Activated naive CD8-positive, alpha-beta T cell (primary cell): ENCODE measurements around the gene MRTFA.
"Not testable (repeated sequence)": the region's sequence is repeated elsewhere in the genome, so short reads cannot be mapped to it uniquely, and the experiment has no call there.

Source experiments
- H3K27ac Mint-ChIP-seq: one replicate; pipeline ENCODE4 v1.8.0; 2021; ENCODE audit warnings: mixed read lengths
- H3K27me3 Mint-ChIP-seq: one replicate; pipeline ENCODE4 v1.8.0; 2021; ENCODE audit warnings: mixed read lengths
- H3K36me3 Mint-ChIP-seq: one replicate; pipeline ENCODE4 v1.8.0; 2021; ENCODE audit warnings: mixed read lengths
- H3K4me1 Mint-ChIP-seq: one replicate; pipeline ENCODE4 v1.8.0; 2021; ENCODE audit warnings: low read depth, mixed read lengths
- H3K4me3 Mint-ChIP-seq: one replicate; pipeline ENCODE4 v1.8.0; 2021; ENCODE audit warnings: mild to moderate bottlenecking, mixed read lengths
- H3K9me3 Mint-ChIP-seq: one replicate; pipeline ENCODE4 v1.8.0; 2021; ENCODE audit warnings: low read depth, mixed read lengths

Gene MRTFA

DNA sequence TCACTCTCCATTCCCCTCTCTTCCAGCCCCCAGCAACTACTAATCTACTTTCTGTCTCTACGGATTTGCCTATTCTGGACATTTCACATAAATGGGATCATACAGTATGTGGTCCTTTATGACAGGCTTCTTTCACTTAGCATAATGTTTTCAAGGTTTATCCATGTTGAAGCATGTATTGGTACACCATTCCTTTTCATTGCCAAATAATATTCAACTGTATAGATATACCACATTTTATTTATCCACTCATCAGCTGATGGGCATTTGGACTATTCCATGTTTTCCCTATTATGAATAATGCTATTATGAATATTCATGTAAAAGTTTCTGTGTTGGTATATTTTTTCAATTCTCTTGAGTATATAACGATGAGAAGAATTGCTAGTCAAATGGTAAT lies 54.5 kb downstream of the MRTFA start:
- Mint-ChIP-seq H3K4me1 (peaks cover 34% of the 10 kb centered on the region), H3K27me3 (no peaks in the 10 kb centered on the region), H3K9me3 (no peaks in the 10 kb centered on the region), H3K36me3 (peaks cover 15% of the 10 kb centered on the region), H3K4me3 (no peak overlapping the region), H3K27ac (no peak overlapping the region)

- Mint-ChIP-seq H3K4me1 (peaks cover 27% of the 10 kb centered on the region), H3K27me3 (no peaks in the 10 kb centered on the region), H3K27ac (no peak overlapping the region), H3K36me3 (peaks cover 15% of the 10 kb centered on the region), H3K4me3 (no peak overlapping the region), H3K9me3 (no peaks in the 10 kb centered on the region)
Observed at GRCh38 chr22:40580631-40581030, 55.9 kb downstream of the MRTFA start.

GRCh38 chr22:40578171-40578570 lies 58.3 kb downstream of the MRTFA start:
- Mint-ChIP-seq H3K4me3 (no peak overlapping the region), H3K36me3 (peaks cover 9% of the 10 kb centered on the region)

DNA sequence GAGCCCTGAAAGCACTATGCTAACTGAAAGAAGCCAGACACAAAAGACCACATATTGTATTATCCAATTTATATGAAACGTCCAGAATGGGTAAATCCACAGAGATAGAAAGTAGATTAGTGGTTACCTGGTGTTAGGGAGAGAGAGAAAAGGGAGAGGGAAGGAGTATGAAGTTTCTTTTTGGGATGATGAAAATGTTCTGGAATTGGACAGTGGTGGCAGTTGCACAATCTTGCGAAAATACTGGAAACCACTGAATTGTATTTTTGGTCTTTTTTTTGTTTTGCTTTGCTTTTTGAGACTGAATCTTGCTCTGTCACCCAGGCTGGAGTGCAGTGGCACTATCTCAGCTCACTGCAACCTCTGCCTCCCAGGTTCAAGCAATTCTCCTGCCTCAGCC lies 63.5 kb downstream of the MRTFA start:
- no peak overlapping the region for H3K27ac Mint-ChIP-seq
- peaks cover 15% of the 10 kb centered on the region for H3K36me3 Mint-ChIP-seq
- peaks cover 12% of the 10 kb centered on the region for H3K4me1 Mint-ChIP-seq
- no peak overlapping the region for H3K4me3 Mint-ChIP-seq
- peaks cover 4% of the 10 kb centered on the region for H3K9me3 Mint-ChIP-seq
- no peaks in the 10 kb centered on the region for H3K27me3 Mint-ChIP-seq

More at GRCh38 chr22:40578171-40578570, 58.3 kb downstream of the MRTFA start:
- Mint-ChIP-seq H3K27ac (peak overlapping the region; percentile 91), H3K9me3 (no peaks in the 10 kb centered on the region), H3K4me1 (peaks cover 17% of the 10 kb centered on the region), H3K27me3 (no peaks in the 10 kb centered on the region)

- Mint-ChIP-seq H3K36me3 (peaks cover 17% of the 10 kb centered on the region), H3K9me3 (peaks cover 4% of the 10 kb centered on the region), H3K27me3 (no peaks in the 10 kb centered on the region), H3K4me3 (no peak overlapping the region), H3K27ac (no peak overlapping the region), H3K4me1 (peaks cover 11% of the 10 kb centered on the region)
Observed at GRCh38 chr22:40571887-40572286, 64.6 kb downstream of the MRTFA start.

GRCh38 chr22:40567626-40568328 lies 68.7 kb downstream of the MRTFA start:
- H3K36me3 Mint-ChIP-seq, result peaks cover 22% of the 10 kb centered on the region
- H3K27me3 Mint-ChIP-seq, result no peaks in the 10 kb centered on the region
- H3K4me1 Mint-ChIP-seq, result peaks cover 16% of the 10 kb centered on the region
- H3K27ac Mint-ChIP-seq, result no peak overlapping the region
- no peak overlapping the region for H3K4me3 Mint-ChIP-seq
- H3K9me3 Mint-ChIP-seq, result peaks cover 4% of the 10 kb centered on the region

DNA sequence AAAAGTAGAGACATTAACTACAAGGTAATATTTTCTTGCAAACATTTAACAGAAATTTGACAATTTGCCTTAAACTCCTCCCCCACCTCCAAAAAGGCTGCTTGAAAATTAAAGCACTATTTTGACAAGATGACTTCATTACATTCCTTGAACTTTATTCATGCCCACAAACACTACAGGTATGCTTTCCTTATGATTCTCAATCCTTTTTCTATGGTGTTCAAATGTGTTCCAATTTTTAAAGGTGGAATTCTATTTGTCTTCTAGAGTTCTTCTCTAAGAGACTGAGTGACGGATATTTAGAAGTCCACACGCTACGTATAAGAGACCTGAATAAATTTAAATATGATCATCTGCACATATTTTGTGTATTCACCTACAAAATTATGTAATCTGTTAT lies 69.4 kb downstream of the MRTFA start:
- no peak overlapping the region for H3K27ac Mint-ChIP-seq
- peaks cover 20% of the 10 kb centered on the region for H3K36me3 Mint-ChIP-seq
- H3K4me3 Mint-ChIP-seq, result no peak overlapping the region
- H3K9me3 Mint-ChIP-seq, result peaks cover 2% of the 10 kb centered on the region
- H3K27me3 Mint-ChIP-seq, result no peaks in the 10 kb centered on the region
- peaks cover 16% of the 10 kb centered on the region for H3K4me1 Mint-ChIP-seq

GRCh38 chr22:40560994-40561515 lies 75.5 kb downstream of the MRTFA start:
- no peaks in the 10 kb centered on the region for H3K9me3 Mint-ChIP-seq
- H3K27ac Mint-ChIP-seq, result no peak overlapping the region
- H3K27me3 Mint-ChIP-seq, result no peaks in the 10 kb centered on the region
- H3K4me3 Mint-ChIP-seq, result no peak overlapping the region
- H3K4me1 Mint-ChIP-seq, result peaks cover 23% of the 10 kb centered on the region
- H3K36me3 Mint-ChIP-seq, result peaks cover 13% of the 10 kb centered on the region

GRCh38 chr22:40560551-40560950 lies 76.0 kb downstream of the MRTFA start:
- Mint-ChIP-seq H3K27me3 (no peaks in the 10 kb centered on the region), H3K27ac (no peak overlapping the region), H3K9me3 (no peaks in the 10 kb centered on the region), H3K4me3 (no peak overlapping the region), H3K4me1 (peaks cover 23% of the 10 kb centered on the region), H3K36me3 (peaks cover 10% of the 10 kb centered on the region)

- no peak overlapping the region for H3K27ac Mint-ChIP-seq
- no peak overlapping the region for H3K4me3 Mint-ChIP-seq
- no peaks in the 10 kb centered on the region for H3K27me3 Mint-ChIP-seq
- peaks cover 28% of the 10 kb centered on the region for H3K4me1 Mint-ChIP-seq
- H3K36me3 Mint-ChIP-seq, result peaks cover 16% of the 10 kb centered on the region
- H3K9me3 Mint-ChIP-seq, result peaks cover 2% of the 10 kb centered on the region
Observed at GRCh38 chr22:40557972-40558371, 78.5 kb downstream of the MRTFA start.

GRCh38 chr22:40556641-40557040 lies 79.9 kb downstream of the MRTFA start:
- Mint-ChIP-seq H3K27me3 (no peaks in the 10 kb centered on the region), H3K27ac (no peak overlapping the region), H3K4me3 (no peak overlapping the region), H3K36me3 (peaks cover 29% of the 10 kb centered on the region), H3K4me1 (peaks cover 30% of the 10 kb centered on the region), H3K9me3 (peaks cover 7% of the 10 kb centered on the region)

- not testable (repeated sequence) for H3K27ac Mint-ChIP-seq, H3K9me3 Mint-ChIP-seq, H3K4me3 Mint-ChIP-seq, H3K27me3 Mint-ChIP-seq
- H3K4me1 Mint-ChIP-seq, result peaks cover 17% of the 10 kb centered on the region
- peaks cover 25% of the 10 kb centered on the region for H3K36me3 Mint-ChIP-seq
Observed at GRCh38 chr22:40554023-40554422, 82.5 kb downstream of the MRTFA start.

GRCh38 chr22:40553014-40553554 lies 83.4 kb downstream of the MRTFA start:
- Mint-ChIP-seq H3K4me1 (peaks cover 17% of the 10 kb centered on the region), H3K36me3 (peaks cover 25% of the 10 kb centered on the region), H3K27ac (no peak overlapping the region), H3K27me3 (no peaks in the 10 kb centered on the region), H3K4me3 (no peak overlapping the region), H3K9me3 (peaks cover 7% of the 10 kb centered on the region)

- no peaks in the 10 kb centered on the region for H3K27me3 Mint-ChIP-seq
- no peak overlapping the region for H3K4me3 Mint-ChIP-seq
- H3K36me3 Mint-ChIP-seq, result peaks cover 27% of the 10 kb centered on the region
- peaks cover 7% of the 10 kb centered on the region for H3K9me3 Mint-ChIP-seq
- H3K27ac Mint-ChIP-seq, result no peak overlapping the region
- H3K4me1 Mint-ChIP-seq, result peaks cover 15% of the 10 kb centered on the region
Observed at GRCh38 chr22:40552070-40552469, 84.4 kb downstream of the MRTFA start.

DNA sequence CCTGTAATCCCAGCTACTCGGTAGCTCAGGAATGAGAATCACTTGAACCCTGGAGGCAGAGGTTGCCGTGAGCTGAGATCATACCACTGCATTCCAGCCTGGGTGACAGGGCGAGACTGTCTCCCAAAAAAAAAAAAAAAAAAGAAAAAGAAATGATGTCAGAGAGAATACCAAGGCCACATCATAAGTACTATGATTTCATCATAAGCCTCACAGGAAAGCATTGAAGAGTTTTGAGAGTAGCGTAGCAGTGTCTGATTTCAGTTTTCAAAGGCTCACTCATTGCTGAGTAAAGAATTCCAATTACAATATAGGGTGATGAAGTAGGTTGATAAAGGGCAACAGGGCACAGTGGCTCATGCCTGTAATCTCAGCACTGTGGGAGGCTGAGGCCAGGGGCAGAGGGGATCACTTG lies 88.8 kb downstream of the MRTFA start:
- Mint-ChIP-seq H3K4me3 (no peak overlapping the region), H3K4me1 (peaks cover 7% of the 10 kb centered on the region), H3K27ac (no peak overlapping the region), H3K36me3 (peaks cover 18% of the 10 kb centered on the region), H3K27me3 (no peaks in the 10 kb centered on the region), H3K9me3 (peaks cover 3% of the 10 kb centered on the region)

DNA sequence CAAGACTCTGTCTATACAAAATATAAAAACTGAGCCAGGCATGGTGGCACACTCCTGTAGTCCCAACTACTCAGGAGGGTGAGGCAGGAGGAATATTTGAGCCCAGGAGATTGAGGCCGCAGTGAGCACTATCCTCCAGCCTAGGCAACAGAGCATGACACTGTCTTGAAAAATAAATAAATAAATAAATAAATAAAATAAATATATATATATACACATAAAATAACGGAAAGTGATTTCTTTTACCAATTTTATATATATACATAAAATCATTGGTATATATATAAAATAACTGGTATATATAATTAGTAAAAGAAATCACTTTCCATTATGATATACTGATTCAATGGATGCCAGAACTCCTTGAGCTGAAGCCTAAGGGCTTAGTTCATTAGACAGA lies 91.8 kb downstream of the MRTFA start:
- Mint-ChIP-seq H3K27me3 (no peaks in the 10 kb centered on the region), H3K4me3 (no peak overlapping the region), H3K27ac (no peak overlapping the region), H3K9me3 (no peaks in the 10 kb centered on the region), H3K4me1 (peaks cover 23% of the 10 kb centered on the region), H3K36me3 (peaks cover 8% of the 10 kb centered on the region)
